NCI-H187 treated with DMSO at 0.1 percent for 48 hours (cell line): ENCODE results near the gene SPRTN.

Experiments used
- DNase-seq: peaks from one replicate; lab custom pipeline; 2025; lab: John Stamatoyannopoulos, UW

SPRTN gene

GRCh38 chr1:231376875-231377549, 38.9 kb downstream of the SPRTN start:
- DNase-seq: no peak

- DNase-seq: no peak
Measured at GRCh38 chr1:231381729-231382128, 43.6 kb downstream of the SPRTN start.

- no peak for DNase-seq
Measured at GRCh38 chr1:231382426-231382825, 44.3 kb downstream of the SPRTN start.

- no peak for DNase-seq
Measured at GRCh38 chr1:231383159-231383860, 45.2 kb downstream of the SPRTN start.

- DNase-seq: no peak
Measured at GRCh38 chr1:231384696-231385415, 46.8 kb downstream of the SPRTN start.

GRCh38 chr1:231385416-231385748, 47.3 kb downstream of the SPRTN start:
- DNase-seq: no peak

GRCh38 chr1:231386466-231386865, 48.4 kb downstream of the SPRTN start:
- no peak for DNase-seq

- DNase-seq: no peak
Measured at GRCh38 chr1:231387770-231388669, 49.9 kb downstream of the SPRTN start.

- DNase-seq: no peak
Measured at GRCh38 chr1:231390071-231390470, 52.0 kb downstream of the SPRTN start.

GRCh38 chr1:231392389-231393131, 54.5 kb downstream of the SPRTN start:
- DNase-seq: no peak

- no peak for DNase-seq
Measured at GRCh38 chr1:231393668-231394067, 55.6 kb downstream of the SPRTN start.

GRCh38 chr1:231395076-231395997, 57.2 kb downstream of the SPRTN start:
- no peak for DNase-seq

- no peak for DNase-seq
Measured at GRCh38 chr1:231395998-231396390, 57.9 kb downstream of the SPRTN start.

- DNase-seq: no peak
Measured at GRCh38 chr1:231396643-231397042, 58.5 kb downstream of the SPRTN start.

- DNase-seq: no peak
Measured at GRCh38 chr1:231397886-231398671, 60.0 kb downstream of the SPRTN start.

- DNase-seq: no peak
Measured at GRCh38 chr1:231401478-231401877, 63.4 kb downstream of the SPRTN start.

GRCh38 chr1:231404318-231404717, 66.2 kb downstream of the SPRTN start:
- DNase-seq: no peak
